ENCODE results near the gene KMT2C. TPM values are rescaled to one million over a fixed set of nuclear protein-coding genes. Genes with fewer than 3 reads are reported as not detected.

Gene KMT2C
- total RNA-seq, 1 donor from 2014 or later = 54.7 TPM

DNA sequence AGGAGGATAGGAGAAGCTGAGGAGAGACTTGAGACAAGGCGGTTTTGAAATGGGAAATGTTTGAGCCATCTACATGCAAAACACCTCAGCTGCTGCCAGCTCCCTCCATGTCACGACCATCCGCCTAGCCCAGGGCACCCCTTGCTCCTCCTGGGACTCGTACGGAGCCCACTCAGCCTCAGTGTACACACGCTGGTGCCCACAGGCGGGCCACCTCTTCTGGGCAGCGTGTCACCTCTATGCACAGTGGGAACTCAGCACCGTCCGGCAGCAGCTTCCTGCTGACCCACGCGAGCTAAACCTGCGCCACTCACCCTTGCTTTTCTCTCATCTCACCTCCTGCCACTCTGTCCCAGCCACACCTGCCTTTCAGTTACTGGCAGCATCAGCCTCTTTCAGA lies 302.0 kb downstream of the KMT2C start:
- intact Hi-C loops (cut with DNase I) = no loop called here
- no peak for DNase-seq (ENCODE audit: low spot score)

DNA sequence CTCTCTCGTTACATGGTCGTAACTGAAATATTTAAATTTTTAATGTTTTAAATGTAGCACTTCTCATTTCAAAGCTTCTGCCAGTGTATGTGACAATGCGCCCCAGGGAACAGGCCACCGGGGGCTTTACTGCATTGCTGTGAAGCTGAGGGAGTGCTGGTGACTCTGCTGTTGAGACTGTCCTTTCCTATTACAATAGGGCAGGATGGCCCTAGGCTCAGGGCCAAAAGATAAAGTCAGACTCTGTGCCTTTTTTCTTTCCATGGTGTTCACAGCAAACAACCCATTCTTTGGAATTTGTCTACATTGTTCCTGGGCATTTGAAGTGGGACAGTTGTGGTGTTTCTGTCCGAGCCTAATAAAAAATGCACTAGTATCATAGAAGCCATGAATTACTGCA lies 303.0 kb downstream of the KMT2C start:
- no peak for DNase-seq (ENCODE audit: low spot score)
- intact Hi-C loops (cut with DNase I) = no loop called here

DNA sequence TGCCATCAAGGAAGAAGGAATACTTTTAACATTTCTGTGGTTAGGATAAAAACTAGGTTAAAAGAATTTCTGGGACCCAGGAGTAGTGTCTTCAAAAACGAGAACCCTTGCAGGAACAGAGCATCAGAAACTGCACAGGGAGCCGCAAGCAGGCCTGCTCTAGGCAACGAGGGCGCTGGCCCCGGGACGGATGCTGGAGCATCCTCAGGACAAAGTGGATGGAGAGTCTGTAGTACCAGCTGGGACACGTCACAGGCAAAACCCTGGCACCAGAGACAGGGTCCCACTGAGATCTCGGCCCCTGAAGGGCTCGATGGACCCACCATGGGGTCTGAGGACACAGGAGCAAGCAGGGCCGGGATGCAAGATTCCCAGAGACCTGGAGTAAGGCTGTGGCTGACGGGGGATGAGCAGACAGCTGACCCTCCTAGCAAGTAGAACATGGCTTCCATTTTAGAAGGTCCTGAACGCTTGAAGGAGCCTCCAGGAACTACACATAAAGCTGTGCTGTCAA lies 303.8 kb downstream of the KMT2C start:
- intact Hi-C loops (cut with DNase I) = no loop called here
- DNase-seq (ENCODE audit: low spot score) = no peak

DNA sequence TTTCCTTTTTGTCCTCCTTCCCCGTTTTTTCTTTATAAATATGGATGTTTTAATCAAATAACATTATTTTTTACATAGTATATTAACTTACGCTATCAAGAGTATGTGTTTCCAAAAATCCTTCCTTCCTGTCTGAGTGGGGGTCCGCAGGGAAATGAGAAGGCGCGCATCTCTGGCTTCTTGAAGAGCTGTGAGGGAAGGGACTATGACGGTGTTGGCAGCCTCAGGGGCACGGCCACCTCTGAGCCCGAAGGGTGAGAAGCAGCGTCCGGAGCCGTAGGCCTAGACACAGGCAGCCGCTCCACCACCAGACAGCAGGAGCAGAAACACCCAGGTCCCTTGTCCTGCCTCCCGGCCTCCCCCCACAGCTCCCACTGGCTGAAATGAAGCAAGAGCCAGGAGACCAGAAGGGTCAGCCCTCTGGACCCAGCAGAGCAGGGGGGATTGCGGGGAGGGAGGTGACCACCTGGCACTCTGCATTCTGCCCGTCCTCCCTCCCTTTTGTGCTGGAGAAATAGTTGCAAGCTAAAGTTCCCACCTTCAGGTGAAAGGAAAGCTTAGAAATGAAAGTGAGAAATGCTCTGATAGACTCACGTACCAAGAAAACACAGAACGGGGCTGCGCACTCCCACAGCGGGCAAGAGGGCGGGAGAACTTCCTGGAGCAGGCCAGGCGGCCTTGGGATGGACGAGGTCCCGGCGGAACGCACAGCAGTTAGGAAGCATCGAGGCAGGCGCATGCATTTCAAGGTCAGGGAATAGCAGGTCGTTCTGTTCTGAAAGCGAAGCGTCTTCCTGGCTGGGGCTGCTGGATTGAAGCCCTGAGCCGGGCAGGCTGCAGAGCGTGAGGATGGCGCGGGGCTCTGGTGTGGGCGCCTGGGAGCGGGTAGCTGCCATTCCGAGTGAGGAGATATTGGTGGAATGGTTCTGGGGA lies 304.9 kb downstream of the KMT2C start:
- intact Hi-C loops (cut with DNase I) = no loop called here
- no peak for DNase-seq (ENCODE audit: low spot score)

DNA sequence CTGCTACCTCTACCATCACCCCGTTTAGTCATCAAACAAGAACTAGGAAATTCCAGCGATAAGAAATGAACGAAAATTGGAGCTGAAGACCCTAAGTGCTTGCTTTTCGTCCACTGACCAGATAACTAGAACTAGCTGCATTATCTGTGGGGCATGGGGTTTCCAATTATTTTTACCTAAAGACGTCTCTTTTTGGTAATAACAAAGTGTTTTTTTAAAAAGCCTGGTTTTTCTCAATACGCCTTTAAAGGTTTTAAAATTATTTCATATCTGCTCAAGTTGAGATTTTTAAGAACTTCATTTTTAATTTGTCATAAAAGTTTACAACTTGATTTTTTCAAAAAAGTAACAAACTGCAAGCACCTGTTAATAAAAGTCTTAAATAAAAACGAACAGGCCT lies 306.1 kb downstream of the KMT2C start:
- intact Hi-C loops (cut with DNase I) = no loop called here
- no peak for DNase-seq (ENCODE audit: low spot score)

DNA sequence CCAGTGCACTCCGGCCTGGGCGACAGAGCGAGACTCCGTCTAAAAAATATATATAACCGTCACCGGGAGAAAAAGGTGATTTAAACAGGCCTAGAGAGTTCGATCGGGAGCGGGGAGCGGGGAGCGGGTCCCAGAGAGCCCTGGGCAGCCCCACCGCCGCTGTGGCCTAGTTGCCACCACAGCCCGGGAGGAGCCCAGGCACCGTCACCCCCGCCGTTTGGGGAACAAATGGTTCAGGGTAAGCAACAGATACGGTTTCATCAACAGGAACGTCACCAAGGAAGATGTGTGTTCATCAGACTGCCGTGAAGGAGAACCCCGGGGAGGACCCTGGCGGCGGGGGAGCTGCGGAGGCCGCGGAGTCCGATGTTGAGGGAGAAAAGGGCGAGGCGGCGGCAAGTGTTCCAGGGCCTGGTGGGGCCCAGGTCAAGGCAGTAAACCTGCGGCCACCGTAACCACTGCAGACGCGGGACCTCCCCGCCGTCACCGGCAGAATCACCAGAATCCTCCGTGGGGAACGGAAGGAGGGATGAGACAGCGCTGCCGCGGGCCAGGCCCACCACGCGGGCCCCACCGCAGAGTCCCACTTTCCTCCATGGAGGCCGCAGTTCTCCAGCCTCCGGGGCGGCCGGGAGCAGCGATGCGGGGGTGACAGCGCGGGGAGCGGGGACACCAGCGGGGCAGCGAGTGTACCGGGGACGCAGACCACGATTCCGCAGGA lies 306.9 kb downstream of the KMT2C start:
- no peak for DNase-seq (ENCODE audit: low spot score)
- intact Hi-C loops (cut with DNase I) = no loop called here

DNA sequence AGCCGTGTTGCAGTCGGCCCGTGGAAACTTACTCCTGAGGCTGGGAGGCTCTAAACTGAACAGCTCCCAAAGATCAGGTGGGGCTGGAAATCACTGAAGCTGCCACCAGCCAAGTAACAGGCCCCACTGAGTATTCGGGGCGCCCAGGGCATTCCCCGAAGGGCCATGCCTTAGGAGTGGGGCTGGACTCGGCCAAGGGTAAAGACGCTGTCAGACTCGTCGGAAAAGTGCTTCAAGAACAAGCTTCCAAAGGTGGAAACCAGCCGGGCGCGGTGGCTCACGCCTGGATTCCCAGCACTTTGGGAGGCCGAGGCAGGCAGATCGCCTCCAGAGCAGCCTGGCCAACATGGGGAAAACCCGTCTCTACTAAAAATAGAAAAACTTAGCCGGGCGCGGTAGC lies 307.6 kb downstream of the KMT2C start:
- DNase-seq (ENCODE audit: low spot score) = no peak
- intact Hi-C loops (cut with DNase I) = no loop called here

DNA sequence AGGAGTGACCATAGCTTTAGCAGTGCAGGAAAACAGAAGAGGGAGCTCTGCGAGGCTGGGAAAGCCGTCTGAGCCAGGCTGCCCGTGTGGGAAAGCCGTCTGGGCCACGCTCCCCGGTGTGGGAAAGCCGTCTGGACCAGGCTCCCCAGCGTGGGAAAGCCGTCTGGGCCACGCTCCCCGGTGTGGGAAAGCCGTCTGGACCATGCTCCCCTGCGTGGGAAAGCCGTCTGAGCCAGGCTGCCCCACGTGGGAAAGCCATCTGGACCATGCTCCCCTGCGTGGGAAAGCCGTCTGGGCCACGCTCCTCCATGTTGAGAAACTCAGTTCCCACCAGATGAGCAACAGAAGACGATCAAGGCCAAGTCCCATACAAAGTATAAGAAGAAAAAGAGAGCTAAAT lies 308.6 kb downstream of the KMT2C start:
- no peak for DNase-seq (ENCODE audit: low spot score)
- intact Hi-C loops (cut with DNase I) = no loop called here

DNA sequence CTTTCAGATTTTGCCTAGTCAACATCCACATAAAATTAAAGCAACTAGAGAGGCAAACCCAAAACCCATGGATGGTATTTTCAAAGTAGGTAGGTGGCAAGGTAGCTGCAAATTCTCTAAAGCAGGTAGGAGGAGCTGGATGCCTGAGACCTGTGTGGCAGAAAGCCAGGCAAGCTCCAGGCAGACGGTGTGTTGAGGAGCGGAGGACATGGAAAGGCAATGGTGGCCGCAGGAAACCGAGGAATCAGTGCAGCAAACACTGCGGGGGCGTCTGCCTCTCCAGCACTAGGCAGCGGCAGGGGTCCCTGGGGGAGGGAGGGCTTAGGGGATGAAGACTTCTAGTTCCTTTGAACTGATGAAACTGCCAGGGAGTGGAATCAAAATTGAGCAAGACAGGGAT lies 309.1 kb downstream of the KMT2C start:
- intact Hi-C loops (cut with DNase I) = no loop called here
- DNase-seq (ENCODE audit: low spot score) = no peak

DNA sequence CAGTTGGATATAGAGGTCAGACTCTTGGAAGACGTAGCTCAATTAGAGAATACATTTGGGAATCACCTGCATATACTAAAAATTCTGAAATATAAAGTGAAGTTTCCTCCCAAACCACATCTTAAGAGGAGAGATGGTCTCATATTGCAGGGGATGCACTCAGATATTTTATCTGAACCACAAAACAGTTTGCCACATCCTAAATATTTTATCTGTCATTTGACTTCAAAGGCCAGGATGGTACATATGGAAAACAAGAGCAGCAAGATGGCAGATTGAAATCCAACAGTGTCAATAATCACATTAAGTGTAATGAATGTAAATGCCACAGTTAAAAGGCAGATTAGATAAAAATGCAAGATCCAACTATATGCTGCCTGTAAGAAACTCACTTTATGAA lies 313.3 kb downstream of the KMT2C start:
- DNase-seq (ENCODE audit: low spot score) = no peak
- intact Hi-C loops (cut with DNase I) = no loop called here

DNA sequence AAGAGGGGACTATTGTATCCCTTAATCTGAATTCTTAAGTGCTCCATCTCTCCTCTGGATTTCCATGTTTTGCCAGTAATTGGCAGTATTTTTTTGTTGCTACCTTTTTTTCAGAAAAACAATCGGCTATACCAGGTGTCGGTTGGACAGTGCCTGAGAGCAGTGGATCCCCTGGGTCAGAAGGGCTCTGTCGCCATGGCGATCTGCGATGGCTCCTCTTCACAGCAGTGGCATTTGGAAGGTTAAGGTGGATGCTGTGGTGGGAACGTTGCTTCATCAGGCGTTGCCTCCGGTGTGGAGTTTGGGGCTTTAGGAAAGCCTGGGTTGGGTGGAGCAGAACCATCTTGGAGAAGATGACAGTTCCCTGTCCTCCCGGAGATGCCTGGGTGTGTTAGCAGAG lies 314.4 kb downstream of the KMT2C start:
- intact Hi-C loops (cut with DNase I) = no loop called here
- no peak for DNase-seq (ENCODE audit: low spot score)

DNA sequence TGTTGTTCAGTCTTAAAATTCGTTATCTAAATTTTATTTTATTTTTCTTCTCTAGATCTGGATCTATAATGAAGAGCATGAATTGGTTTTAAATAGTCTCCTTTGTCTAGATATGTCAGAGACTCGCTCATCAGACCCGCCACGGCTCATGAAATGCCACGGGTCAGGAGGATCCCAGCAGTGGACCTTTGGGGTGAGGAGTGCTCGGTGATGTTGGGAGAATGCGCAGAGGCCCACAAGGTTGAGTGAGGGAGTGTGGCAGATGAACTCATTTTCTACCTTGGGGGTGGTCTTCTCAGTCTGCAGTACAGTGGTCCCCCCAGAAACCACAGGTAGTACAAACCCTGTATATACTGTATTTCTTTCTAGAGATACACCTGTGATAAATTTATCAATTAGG lies 315.0 kb downstream of the KMT2C start:
- no peak for DNase-seq (ENCODE audit: low spot score)
- intact Hi-C loops (cut with DNase I) = no loop called here

DNA sequence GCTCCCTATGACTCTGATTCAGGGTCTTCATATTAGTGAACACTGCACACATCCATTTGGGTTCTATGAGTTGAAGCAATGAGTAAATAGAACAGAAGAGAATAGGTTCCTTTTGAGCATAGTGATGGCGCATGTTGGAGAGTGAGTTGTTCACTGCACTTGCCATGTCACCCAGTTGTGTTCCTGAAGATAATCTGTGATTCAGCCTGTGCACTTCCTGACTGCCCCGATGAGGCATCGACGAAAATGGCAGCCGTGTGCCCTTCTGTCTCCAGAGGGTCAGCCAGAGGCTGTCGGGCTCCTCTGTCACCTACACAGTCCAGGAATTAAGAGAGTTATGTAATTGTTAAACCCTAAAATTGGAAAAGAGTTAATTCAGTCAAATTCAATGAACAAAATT lies 315.6 kb downstream of the KMT2C start:
- DNase-seq (ENCODE audit: low spot score) = no peak
- intact Hi-C loops (cut with DNase I) = no loop called here

DNA sequence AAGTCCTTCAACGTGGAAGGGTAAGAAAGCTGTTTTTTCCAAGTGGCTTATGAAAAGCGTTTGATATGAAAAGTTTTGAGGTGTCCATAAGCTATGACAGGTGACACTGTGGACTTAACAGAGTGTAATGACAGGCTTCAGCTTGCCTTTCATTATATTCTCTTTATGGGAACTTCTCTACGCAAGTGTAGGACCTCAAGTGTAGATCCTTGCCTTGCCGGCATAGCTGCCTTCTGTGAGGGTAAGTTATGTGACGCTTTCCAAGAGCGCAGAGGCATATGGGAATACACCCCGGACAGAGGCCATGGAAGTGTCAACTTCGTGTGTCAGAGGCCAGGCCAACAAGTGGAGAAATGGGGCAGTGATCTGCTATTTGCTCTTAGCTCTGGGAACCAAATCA lies 318.4 kb downstream of the KMT2C start:
- intact Hi-C loops (cut with DNase I) = no loop called here
- DNase-seq (ENCODE audit: low spot score) = no peak

DNA sequence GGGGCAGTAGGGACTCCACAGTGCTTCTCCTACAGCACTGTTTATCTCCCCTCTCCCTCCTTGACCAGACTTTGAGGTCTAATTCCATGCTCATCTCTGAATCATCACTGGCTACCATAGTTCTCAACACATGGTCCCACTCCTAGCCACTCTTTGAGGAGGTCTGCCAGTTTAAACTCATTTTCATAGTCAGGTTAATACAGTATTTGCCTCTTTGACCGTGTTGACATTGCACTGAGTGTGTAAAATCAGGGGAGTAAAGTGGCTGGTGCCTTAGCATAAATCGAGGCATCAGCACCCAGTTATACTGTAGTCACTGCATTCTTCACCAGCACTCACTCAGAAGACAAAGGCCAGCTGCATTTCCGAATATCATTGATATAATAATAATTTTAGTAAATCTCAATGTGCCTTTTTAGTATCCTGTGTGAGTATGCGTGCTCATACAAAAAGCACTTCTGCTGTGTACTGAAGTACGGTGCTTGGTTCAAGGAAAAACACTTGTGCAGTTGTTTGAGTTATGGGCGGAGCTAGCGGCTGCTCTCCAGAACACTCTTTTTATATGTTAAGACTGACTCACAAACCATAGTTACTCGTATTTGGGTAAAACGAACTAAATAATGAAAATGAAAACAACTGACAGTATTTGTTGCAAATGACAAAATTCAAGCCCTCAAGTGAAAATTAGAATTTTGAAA lies 320.6 kb downstream of the KMT2C start:
- intact Hi-C loops (cut with DNase I) = no loop called here
- DNase-seq (ENCODE audit: low spot score) = no peak

DNA sequence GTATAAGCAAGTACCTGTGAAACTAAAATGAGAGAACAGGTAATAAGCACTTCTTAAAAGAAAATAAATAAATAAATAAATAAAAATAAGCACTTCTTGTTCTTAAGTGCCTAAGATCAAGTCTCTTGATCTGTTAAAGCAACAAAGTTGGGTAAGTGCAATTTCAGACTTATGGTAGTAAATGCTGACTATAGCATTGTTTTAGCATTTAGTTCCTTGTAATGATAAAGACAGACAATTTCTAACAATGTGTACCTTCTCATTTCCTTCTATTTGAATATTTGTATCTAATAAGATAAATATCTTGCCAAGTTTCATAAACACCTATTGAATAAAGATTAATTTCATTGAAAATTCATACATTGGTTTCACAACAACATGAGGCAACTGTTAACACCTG lies 323.0 kb downstream of the KMT2C start:
- intact Hi-C loops (cut with DNase I) = no loop called here
- DNase-seq (ENCODE audit: low spot score) = no peak

DNA sequence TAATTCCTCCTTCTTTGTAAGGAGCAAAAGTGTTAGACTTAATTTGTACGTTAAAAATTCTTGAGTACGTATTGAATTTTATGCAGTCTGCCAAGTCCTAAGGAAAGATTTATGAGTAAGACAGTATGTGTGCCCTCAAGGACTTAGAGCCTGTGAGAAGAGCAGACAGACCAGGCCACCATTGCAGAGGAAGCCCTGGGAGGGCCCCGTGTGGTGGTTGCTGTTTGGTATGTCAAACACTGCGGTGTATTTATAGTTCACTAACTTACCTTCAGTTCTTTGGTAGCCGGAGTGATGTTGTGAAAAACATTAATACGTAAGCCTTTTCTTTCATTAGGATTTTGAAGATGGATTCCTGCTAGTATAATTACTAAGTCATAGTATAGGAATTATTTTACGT lies 327.4 kb downstream of the KMT2C start:
- intact Hi-C loops (cut with DNase I) = no loop called here
- no peak for DNase-seq (ENCODE audit: low spot score)

DNA sequence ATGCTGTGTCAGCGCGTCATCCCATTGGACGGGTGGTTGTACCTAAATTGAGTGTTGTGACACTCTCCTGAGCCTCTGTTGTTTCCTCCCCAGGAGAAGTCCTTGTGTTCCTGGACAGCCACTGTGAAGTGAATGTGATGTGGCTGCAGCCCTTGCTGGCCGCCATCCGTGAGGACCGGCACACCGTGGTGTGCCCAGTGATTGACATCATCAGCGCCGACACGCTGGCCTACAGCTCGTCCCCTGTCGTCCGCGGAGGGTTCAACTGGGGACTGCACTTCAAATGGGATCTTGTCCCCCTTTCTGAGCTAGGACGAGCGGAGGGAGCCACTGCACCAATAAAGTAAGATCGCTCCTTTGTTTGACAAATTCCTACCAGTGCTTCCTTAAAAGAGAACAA lies 327.9 kb downstream of the KMT2C start:
- DNase-seq (ENCODE audit: low spot score) = no peak
- intact Hi-C loops (cut with DNase I) = no loop called here

DNA sequence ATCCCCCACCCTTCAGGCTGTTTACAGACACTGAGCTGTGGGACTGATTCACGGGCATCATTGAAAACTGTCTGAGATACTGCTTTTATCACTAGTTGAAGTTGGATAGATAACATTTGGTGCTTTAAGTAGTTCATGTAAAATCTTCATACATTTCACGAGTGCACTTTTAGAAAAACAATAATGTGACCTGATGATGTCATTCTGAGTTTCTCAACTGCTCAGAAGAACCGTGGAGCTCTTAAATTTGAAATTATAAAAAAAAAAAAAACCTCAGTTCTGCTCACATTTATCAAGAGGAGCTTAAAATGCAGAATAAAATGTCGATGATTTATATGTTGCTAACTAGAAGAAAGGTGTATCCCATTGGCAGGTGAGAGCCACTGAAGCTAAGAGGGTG lies 328.8 kb downstream of the KMT2C start:
- intact Hi-C loops (cut with DNase I) = no loop called here
- DNase-seq (ENCODE audit: low spot score) = no peak

DNA sequence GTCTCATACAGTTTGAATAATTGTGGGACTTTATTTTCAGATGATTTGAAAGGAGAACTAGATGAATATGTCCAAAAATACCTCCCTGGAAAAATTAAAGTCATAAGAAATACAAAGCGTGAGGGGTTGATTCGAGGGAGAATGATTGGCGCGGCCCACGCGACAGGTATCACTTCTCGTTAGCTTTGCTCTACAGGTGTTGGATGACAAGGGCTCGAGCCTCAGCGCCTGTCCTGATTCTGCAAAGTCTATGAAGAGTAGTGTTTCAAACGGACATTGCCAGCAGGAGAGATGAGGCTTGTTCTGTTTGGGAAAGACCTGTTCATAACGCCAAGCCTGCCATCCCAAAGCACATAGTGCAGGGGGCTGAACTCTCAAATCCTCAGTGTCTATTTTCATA lies 330.6 kb downstream of the KMT2C start:
- DNase-seq (ENCODE audit: low spot score) = no peak
- intact Hi-C loops (cut with DNase I) = no loop called here
